Measurements from ENCODE around the gene PHAF1. TPM values are rescaled to one million over a fixed set of nuclear protein-coding genes. Genes with fewer than 3 reads are reported as not detected.
A peak's percentile ranks its signal among the peaks of the same experiment; 100 is the strongest.
"Not testable (repeated sequence)": the region's sequence is repeated elsewhere in the genome, so short reads cannot be mapped to it uniquely, and the experiment has no call there.

Gene PHAF1
- polyA plus RNA-seq, 4 donors: 21.0 to 28.5 (median 25.5) TPM

DNA sequence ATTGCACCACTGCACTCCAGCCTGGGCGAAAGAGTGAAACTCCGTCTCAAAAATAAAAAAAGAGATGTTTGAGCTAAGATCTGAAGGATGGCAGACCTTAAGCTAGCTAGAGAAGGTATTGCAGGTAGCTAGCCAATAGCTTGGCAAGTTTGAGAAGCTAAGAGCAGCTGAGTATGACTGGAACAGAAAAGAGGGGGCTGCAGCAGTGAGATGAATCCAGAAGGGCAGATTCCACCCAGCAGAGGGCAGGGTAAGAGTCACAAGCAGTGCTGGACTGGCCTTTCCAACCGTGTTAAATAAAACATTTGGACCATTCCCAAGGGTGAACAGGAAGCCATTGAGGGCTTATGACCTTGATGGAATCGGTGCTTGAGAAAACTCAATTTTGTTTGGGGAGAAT, 5.7 kb upstream of the PHAF1 start:
- no peak for DNase-seq (ENCODE audit: low read depth in 4 of 4, low spot score in 2 of 4)

DNA sequence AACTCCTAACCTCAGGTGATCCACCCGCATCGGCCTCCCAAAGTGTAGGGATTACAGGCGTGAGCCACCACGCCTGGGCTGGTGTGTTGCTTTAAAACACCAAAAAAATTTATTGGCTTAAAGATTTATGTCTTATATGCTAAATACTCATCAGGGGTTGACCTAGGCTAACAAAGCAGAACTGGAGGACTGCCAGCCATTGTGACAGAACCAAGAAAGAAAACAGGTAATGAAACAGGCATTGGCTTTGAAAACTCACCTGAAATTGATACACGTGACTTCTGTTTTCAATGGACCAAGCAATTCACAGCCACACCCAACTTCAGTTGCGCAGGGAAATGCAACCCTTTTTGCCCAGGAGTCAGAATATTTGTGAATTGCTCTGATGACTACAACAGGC, 4.9 kb upstream of the PHAF1 start:
- no peak for DNase-seq (ENCODE audit: low read depth in 4 of 4, low spot score in 2 of 4)

GRCh38 chr16:67105246-67105645, 4.5 kb upstream of the PHAF1 start:
- no peak for DNase-seq (ENCODE audit: low read depth in 4 of 4, low spot score in 2 of 4)

DNA sequence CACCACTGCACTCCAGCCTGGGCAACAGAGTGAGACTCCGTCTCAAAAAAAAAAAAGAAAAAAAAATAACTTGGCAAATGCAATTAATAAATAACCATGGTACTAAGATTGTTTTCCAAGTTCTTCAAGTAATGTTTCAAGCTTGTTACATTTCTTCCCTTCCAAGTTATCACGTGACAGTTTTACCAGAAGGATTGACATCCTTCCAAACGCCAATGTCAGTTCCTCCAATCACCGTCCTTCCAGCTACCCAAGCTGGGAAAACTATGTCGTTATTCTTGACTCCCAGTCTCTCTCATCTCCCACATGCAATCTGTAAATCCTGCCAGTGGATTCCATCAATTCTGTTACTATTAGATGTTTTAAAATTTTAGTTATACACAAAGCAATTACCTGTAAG, 3.9 kb upstream of the PHAF1 start:
- DNase-seq (ENCODE audit: low read depth in 4 of 4, low spot score in 2 of 4): no peak

GRCh38 chr16:67108489-67108888, 1.3 kb upstream of the PHAF1 start:
- no peak for DNase-seq (ENCODE audit: low read depth in 4 of 4, low spot score in 2 of 4)

- no peak for DNase-seq (ENCODE audit: low read depth in 4 of 4, low spot score in 2 of 4)
Observed at GRCh38 chr16:67108931-67109406, 772 bp upstream of the PHAF1 start.

- DNase-seq (ENCODE audit: low read depth in 4 of 4, low spot score in 2 of 4): no peak
Observed at GRCh38 chr16:67111951-67112444, 2.3 kb downstream of the PHAF1 start.

- no peak for DNase-seq (ENCODE audit: low read depth in 4 of 4, low spot score in 2 of 4)
Observed at GRCh38 chr16:67112591-67113399, 3.1 kb downstream of the PHAF1 start.

GRCh38 chr16:67114793-67115192, 5.1 kb downstream of the PHAF1 start:
- no peak for DNase-seq (ENCODE audit: low read depth in 4 of 4, low spot score in 2 of 4)

- no peak for DNase-seq (ENCODE audit: low read depth in 4 of 4, low spot score in 2 of 4)
Observed at GRCh38 chr16:67115639-67116038, 5.9 kb downstream of the PHAF1 start.

DNA sequence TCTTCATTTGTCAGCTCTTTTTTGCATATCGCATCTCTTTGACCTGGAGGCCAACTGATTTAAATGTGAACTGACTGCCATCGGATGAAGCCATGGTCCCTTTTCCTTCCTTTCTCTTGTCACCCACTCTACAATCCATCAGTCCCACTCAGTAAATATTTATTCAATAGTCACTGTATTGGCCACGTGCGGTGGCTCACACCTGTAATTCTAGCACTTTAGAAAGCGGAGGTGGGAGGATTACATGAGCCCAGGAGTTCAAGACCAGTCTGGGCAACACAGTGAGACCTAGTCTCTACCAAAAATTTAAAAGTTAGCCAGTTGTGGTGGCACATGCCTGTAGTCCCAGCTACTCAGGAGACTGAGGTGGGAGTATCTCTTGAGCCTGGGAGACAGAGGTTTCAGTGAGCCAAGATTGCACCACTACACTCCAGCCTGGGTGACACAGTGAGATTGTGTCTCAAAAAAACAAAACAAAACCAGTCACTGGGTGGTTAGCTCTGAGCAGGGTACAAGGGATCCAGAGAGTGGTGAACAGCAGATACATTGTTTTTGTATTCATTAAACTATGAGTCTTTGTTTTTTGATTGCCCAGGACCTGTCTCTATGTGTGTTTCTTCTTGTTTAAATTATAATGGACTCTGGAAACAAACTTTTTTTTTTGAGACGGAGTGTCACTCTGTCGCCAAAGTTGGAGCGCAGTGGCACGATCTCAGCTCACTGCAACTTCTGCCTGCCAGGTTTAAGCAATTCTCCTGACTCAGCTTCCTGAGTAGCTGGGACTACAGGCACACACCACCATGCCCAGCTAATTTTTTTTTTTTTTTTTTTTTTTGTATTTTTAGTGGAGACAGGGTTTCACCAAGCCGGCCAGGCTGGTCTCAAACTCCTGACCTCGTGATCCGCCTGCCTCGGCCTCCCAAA, 6.9 kb downstream of the PHAF1 start:
- no peak for DNase-seq (ENCODE audit: low read depth in 4 of 4, low spot score in 2 of 4)

DNA sequence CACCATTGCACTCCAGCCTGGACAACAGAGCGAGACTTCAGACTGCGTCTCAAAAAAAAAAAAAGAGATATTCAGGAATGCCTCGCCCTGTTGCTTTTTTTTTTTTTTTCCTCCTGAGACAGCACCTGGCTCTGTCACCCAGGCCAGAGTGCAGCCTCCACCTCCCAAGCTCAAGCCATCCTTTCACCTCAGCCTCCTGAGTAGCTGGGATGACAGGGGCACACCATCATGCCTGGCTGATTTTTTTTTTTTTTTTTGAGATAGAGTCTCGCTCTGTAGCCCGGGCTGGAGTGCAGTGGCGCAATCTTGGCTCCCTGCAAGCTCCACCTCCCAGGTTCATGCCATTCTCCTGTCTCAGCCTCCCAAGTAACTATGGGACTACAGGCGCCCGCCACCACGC, 8.0 kb downstream of the PHAF1 start:
- no peak for DNase-seq (ENCODE audit: low read depth in 4 of 4, low spot score in 2 of 4)

DNA sequence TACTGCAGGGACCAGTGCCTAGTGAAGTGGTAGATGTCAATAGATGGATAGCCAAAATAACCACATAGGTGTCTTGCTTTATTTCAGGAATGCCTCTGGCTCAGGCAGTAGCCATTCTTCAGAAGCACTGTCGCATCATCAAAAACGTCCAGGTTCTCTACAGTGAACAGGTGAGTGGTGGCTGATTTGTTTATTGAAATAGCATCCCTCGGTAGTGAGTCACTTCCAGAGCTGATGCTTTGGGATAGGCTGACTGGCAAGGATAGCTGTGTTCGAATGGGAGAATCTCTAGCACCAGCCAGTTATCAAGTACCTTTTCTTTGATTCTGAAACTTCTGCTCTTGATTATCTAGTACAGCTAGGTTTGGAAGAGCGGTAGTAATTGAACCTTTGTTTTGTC, 10.3 kb downstream of the PHAF1 start:
- DNase-seq (ENCODE audit: low read depth in 4 of 4, low spot score in 2 of 4): no peak

DNA sequence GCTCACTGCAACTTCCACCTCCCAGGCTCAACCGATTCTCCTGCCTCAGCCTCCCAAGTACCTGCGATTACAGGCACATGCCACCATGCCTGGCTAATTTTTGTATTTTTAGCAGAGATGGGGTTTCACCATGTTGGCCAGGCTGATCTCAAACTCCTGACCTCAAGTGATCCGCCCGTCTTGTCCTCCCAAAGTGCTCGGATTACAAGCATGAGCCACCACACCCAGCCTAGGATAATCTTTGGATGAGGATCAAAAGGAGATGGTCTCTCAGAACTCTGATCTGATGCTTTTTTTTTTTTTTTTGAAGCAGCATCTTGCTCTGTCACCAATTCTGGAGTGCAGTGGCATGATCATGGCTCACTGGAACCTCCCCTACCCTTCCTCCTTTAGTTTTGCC, 13.1 kb downstream of the PHAF1 start:
- DNase-seq (ENCODE audit: low read depth in 4 of 4, low spot score in 2 of 4): not testable (repeated sequence)

- DNase-seq (ENCODE audit: low read depth in 4 of 4, low spot score in 2 of 4): no peak
Observed at GRCh38 chr16:67128417-67128816, 18.7 kb downstream of the PHAF1 start.

DNA sequence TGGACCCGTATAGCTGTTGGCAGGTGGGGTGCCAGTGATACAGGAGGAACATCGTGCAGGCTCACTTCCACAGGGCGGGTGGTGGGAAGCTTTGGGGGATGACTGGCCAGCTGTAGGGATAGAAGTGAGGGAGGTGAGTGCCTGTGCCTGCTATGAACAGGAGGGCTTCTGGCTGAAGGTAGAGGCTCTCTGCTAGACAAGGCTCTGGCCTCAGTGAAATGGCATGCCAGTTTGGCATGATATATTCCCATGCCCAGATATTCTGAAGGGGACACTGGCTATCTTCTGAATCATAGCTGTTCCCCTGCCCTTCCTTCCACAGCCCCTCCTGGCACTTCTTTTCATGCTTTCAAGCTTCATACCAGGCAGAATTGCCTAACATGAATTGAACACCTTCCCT, 19.1 kb downstream of the PHAF1 start:
- no peak for DNase-seq (ENCODE audit: low read depth in 4 of 4, low spot score in 2 of 4)

DNA sequence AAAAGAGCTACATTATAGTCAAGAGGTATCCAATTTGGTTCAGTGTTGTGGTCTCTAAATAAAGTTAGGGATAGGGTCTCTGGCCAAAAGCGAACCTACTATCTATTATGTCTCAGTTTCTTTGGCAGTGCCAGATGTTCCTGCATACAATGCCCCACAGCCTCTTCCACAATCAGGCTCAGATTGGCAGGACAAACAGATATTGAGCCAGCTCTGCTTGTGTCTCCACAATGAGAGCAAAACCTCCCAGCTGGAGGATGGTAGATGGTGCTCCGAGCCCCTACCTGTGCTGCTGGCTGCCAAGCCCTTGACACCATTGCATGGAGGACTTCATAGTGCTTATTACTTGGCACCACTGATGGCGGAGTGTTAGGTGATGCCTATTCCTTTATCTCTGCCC, 19.7 kb downstream of the PHAF1 start:
- no peak for DNase-seq (ENCODE audit: low read depth in 4 of 4, low spot score in 2 of 4)

DNA sequence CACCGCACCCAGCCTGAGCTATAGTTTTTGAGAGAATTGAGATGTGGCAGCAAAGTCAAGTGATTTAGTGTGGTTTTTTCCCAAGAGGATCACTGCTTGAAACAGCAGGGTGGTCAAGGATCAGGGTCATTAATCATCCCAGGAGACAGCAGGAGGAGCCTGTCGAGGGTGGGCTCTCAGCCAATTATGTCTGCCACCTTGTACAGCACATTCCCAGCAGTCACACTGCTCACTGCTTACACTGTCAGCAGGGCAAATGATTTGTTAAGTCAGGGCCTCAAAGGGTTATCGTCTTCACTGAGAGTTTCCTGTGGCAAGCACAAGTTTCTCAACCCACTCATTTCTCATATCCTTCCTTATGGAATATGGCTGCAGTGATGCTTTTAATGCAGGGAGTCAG, 27.9 kb downstream of the PHAF1 start:
- peak in 1 of 4 donors; percentile 26 for DNase-seq (ENCODE audit: low read depth in 4 of 4, low spot score in 2 of 4)

DNA sequence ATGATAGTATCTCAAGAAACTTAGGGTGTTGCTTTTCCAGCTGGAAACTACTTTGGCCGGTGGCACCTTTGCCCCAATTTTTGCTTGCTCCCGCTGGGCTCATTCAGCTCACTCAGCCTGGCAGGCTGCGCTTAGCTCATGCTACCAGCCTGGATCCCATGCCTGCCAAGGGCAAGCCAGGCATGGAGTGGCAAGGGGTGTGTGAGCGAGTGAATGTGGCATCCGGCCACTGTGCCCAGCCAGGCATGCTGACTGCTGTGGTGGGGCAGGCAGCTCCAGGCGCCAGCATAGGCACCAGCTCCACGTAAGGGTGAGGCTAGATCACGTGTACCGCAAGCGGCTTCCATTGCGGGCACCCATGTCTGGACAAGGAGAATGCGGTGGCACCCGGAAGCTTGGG, 31.6 kb downstream of the PHAF1 start:
- no peak for DNase-seq (ENCODE audit: low read depth in 4 of 4, low spot score in 2 of 4)

DNA sequence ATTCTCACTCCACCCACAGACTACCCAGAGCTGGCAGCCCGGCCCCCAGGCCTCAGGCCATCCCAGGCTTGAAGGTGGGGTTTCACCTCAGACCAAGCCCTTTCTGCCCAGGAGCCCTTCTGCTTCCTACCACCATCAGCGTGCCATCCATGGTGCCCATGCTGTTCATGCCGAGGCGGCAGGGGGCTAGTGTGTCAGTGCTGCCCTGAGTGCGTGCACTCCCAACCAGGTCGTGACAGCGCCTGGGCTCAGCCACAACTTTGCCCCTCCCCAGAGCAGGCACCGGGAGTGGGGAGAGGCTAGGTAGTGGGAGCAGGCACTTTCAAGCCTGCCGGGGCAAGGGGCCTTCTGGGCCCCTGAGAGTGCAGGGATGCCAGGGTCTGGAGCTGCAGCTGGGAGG, 32.6 kb downstream of the PHAF1 start:
- DNase-seq (ENCODE audit: low read depth in 4 of 4, low spot score in 2 of 4): no peak

GRCh38 chr16:67144943-67145342, 35.2 kb downstream of the PHAF1 start:
- DNase-seq (ENCODE audit: low read depth in 4 of 4, low spot score in 2 of 4): no peak
